SK-N-SH (cell line): ENCODE results near the gene PPP2R2B. TPM values are rescaled to one million over a fixed set of nuclear protein-coding genes. Genes with fewer than 3 reads are reported as not detected.

Experiments
- CTCF ChIA-PET: fragments of 300-600, 350-600 bp; formaldehyde crosslinking; extraction: SDS; loops from one replicate; lab custom pipeline; 2021; lab: Yijun Ruan, JAX
- POLR2A ChIA-PET: fragments of 350-600 bp; sonication (Branson Sonifier 250); formaldehyde crosslinking; extraction: SDS; loops from one replicate; lab custom pipeline; 2020; ENCODE audit warnings: antibody characterized with exemption, inconsistent platforms; lab: Yijun Ruan, JAX
- DNase-seq: peaks from one replicate; pipeline ENCODE4 v3.0.0; 2012
- H2AFZ ChIP-seq: fragments of 200-600 bp; sonication (generic); 2 replicates; pipeline ENCODE4 v1.8.1; 2016; ENCODE audit warnings: antibody characterized with exemption, mild to moderate bottlenecking, low read depth
- H3F3A ChIP-seq: fragments of 200-600 bp; sonication (generic); replicated peaks from 2 replicates; pipeline ENCODE3; 2016; ENCODE audit warnings: antibody characterized with exemption, mild to moderate bottlenecking; ENCODE audit not compliant: insufficient read depth
- H3K27ac ChIP-seq, 2 experiments: fragments of 200-500 bp in 1 of 2; fragments of 200-600 bp in 1 of 2; sonication (Bioruptor generic) in 1 of 2; sonication (generic), shearing (Covaris generic) in 1 of 2; 2 replicates each; pipeline versions ENCODE4 v1.5.1 to v1.6.1; 2014 to 2016; ENCODE audit warnings: low read depth in 2 of 2, inconsistent platforms in 1 of 2, low read length in 1 of 2, mild to moderate bottlenecking in 1 of 2, mixed read lengths in 1 of 2
- H3K27me3 ChIP-seq: fragments of 200-600 bp; sonication (generic), shearing (Covaris generic); 2 replicates; pipeline ENCODE4 v1.6.1; 2016; ENCODE audit warnings: mixed run types; ENCODE audit not compliant: insufficient read depth
- H3K36me3 ChIP-seq, 2 experiments: fragments of 200-500 bp in 1 of 2; fragments of 200-600 bp in 1 of 2; sonication (Bioruptor generic) in 1 of 2; sonication (generic) in 1 of 2; replicated peaks in 1 of 2; 2 replicates each; pipeline versions ENCODE3 to v1.5.1; 2014 to 2016; ENCODE audit warnings: low read length in 1 of 2, mild to moderate bottlenecking in 1 of 2; ENCODE audit not compliant: insufficient read depth in 2 of 2, control insufficient read depth in 1 of 2
- H3K4me1 ChIP-seq, 2 experiments: fragments of 200-500 bp in 1 of 2; fragments of 200-600 bp in 1 of 2; sonication (Bioruptor generic) in 1 of 2; sonication (generic), shearing (Covaris generic) in 1 of 2; 2 replicates each; pipeline versions ENCODE4 v1.5.1 to v1.6.1; 2014 to 2016; ENCODE audit warnings: low read depth in 1 of 2, low read length in 1 of 2, mixed run types in 1 of 2; ENCODE audit not compliant: insufficient read depth in 2 of 2, control insufficient read depth in 1 of 2
- H3K4me2 ChIP-seq: fragments of 200-600 bp; sonication (generic), shearing (Covaris generic); 2 replicates; pipeline ENCODE4 v1.6.1; 2017; ENCODE audit warnings: mixed run types
- H3K4me3 ChIP-seq, 2 experiments: fragments of 200-500 bp in 1 of 2; fragments of 200-600 bp in 1 of 2; sonication (Bioruptor generic) in 1 of 2; sonication (generic), shearing (Covaris generic) in 1 of 2; 2 replicates each; pipeline versions ENCODE4 v1.5.1 to v1.8.1; 2014 to 2016; ENCODE audit warnings: low read depth in 2 of 2, inconsistent platforms in 1 of 2, low read length in 1 of 2, mild to moderate bottlenecking in 1 of 2, mixed read lengths in 1 of 2, moderate library complexity in 1 of 2
- H3K79me2 ChIP-seq: fragments of 200-600 bp; sonication (generic); 2 replicates; pipeline ENCODE4 v1.8.1; 2017; ENCODE audit warnings: mild to moderate bottlenecking; ENCODE audit not compliant: insufficient read depth
- H3K9ac ChIP-seq: fragments of 200-600 bp; sonication (generic); 2 replicates; pipeline ENCODE4 v1.6.1; 2017; ENCODE audit warnings: mixed run types
- H3K9me2 ChIP-seq: fragments of 200-600 bp; sonication (generic); 2 replicates; pipeline ENCODE4 v1.6.1; 2017; ENCODE audit warnings: mixed run types
- H3K9me3 ChIP-seq: fragments of 200-600 bp; sonication (generic); 2 replicates; pipeline ENCODE4 v1.6.1; 2017; ENCODE audit warnings: mixed run types, mild to moderate bottlenecking, moderate library complexity
- H4K20me1 ChIP-seq: fragments of 200-600 bp; sonication (generic); 2 replicates; pipeline ENCODE4 v1.6.1; 2017; ENCODE audit warnings: mild to moderate bottlenecking, mixed run types; ENCODE audit not compliant: insufficient read depth
- CHD2 ChIP-seq: fragments of 150-350 bp; IDR thresholded peaks from 2 replicates; pipeline ENCODE4 v1.6.1; 2018; ENCODE audit warnings: low read length; ENCODE audit not compliant: partially characterized antibody
- EP300 ChIP-seq, 2 experiments: IDR thresholded peaks; 2 replicates each; pipeline versions ENCODE4 v1.4.0 to v1.6.1; 2012; ENCODE audit warnings: borderline replicate concordance in 1 of 2, low read depth in 1 of 2, low read length in 1 of 2
- FOSL2 ChIP-seq: IDR thresholded peaks from 2 replicates; pipeline ENCODE4 v1.4.0; 2012; ENCODE audit warnings: low read depth, mild to moderate bottlenecking, moderate library complexity, borderline replicate concordance
- FOXM1 ChIP-seq: IDR thresholded peaks from 2 replicates; pipeline ENCODE4 v1.4.0; 2012; ENCODE audit warnings: low read depth, mild to moderate bottlenecking
- GATA2 ChIP-seq: sonication (generic); formaldehyde crosslinking; IDR thresholded peaks from 2 replicates; pipeline ENCODE4 v1.5.0; 2020; ENCODE audit warnings: mild to moderate bottlenecking, missing genetic modification reagents
- JUND ChIP-seq: IDR thresholded peaks from 2 replicates; pipeline ENCODE4 v1.4.0; 2012
- MAX ChIP-seq: IDR thresholded peaks from 2 replicates; pipeline ENCODE4 v1.4.0; 2012; ENCODE audit warnings: low read depth
- MEF2A ChIP-seq: IDR thresholded peaks from 2 replicates; pipeline ENCODE4 v1.4.0; 2012; ENCODE audit warnings: low read depth, borderline replicate concordance
- MXI1 ChIP-seq: IDR thresholded peaks from 2 replicates; pipeline ENCODE4 v1.6.1; 2012; ENCODE audit warnings: mild to moderate bottlenecking, low read depth, low read length, improper control_type of control experiment
- NFIC ChIP-seq: IDR thresholded peaks from 2 replicates; pipeline ENCODE4 v1.4.0; 2012; ENCODE audit warnings: borderline replicate concordance
- NRF1 ChIP-seq: IDR thresholded peaks from 2 replicates; pipeline ENCODE4 v1.6.1; 2012; ENCODE audit warnings: low read depth, mild to moderate bottlenecking, low read length
- POLR2AphosphoS5 ChIP-seq: IDR thresholded peaks from 2 replicates; pipeline ENCODE4 v1.6.1; 2012; ENCODE audit warnings: low read depth, low read length
- RAD21 ChIP-seq: IDR thresholded peaks from 2 replicates; pipeline ENCODE4 v1.6.1; 2012; ENCODE audit warnings: mild to moderate bottlenecking, low read length
- RCOR1 ChIP-seq: fragments of 150-350 bp; IDR thresholded peaks from 2 replicates; pipeline ENCODE4 v1.6.1; 2017; ENCODE audit warnings: antibody characterized with exemption, low read length
- SIN3A ChIP-seq: IDR thresholded peaks from 2 replicates; pipeline ENCODE4 v1.6.1; 2012; ENCODE audit warnings: low read depth, mild to moderate bottlenecking, low read length, moderate library complexity, borderline replicate concordance
- SMC3 ChIP-seq: IDR thresholded peaks from 2 replicates; pipeline ENCODE4 v1.6.1; 2012; ENCODE audit warnings: low read depth, low read length, improper control_type of control experiment
- TAF1 ChIP-seq: IDR thresholded peaks from 2 replicates; pipeline ENCODE4 v1.6.1; 2012; ENCODE audit warnings: low read depth, mild to moderate bottlenecking, low read length, moderate library complexity, borderline replicate concordance
- YY1 ChIP-seq: IDR thresholded peaks from 2 replicates; pipeline ENCODE4 v1.4.0; 2012; ENCODE audit warnings: low read depth, mild to moderate bottlenecking
- WGBS: methylation state at CpG from one replicate; pipeline ENCODE4 v1.1.6; 2017; ENCODE audit warnings: low lambda C conversion rate; 5-methylcytosine and 5-hydroxymethylcytosine counted together
- polyA plus RNA-seq, 3 experiments: library from polyadenylated mRNA; depleted of rRNA; stranded (reverse); fragments of >200 nt; gene quantifications; 2 replicates each; pipeline ENCODE4 v1.2.3, GENCODE V29; 2012
- TF ChIP-seq, protein P1 (sequence below): IDR thresholded peaks from 2 replicates; pipeline ENCODE4 v1.6.1; 2012; ENCODE audit warnings: mild to moderate bottlenecking, low read depth, low read length, moderate library complexity
- TF ChIP-seq, protein P2 (sequence below): IDR thresholded peaks from 2 replicates; pipeline ENCODE4; 2012

The PPP2R2B gene
- polyA plus RNA-seq, 1 of the 3 experiments (the other 2 are of a cell fraction) = 11.4 TPM

GRCh38 chr5:146793709-146794108, 84.8 kb downstream of the PPP2R2B start:
- no peaks in the 10 kb centered on the region for H3K9me3 ChIP-seq
- H3K27ac ChIP-seq = peak overlapping the region; percentile 74 to 75
- no peak overlapping the region for H2AFZ ChIP-seq
- H3K9ac ChIP-seq = no peak overlapping the region; the same call in 1 of the 2 replicates
- peaks cover 4% of the 10 kb centered on the region for H3F3A ChIP-seq
- H3K79me2 ChIP-seq = no peaks in the 10 kb centered on the region
- no peak overlapping the region; the same call in 1 of the 2 replicates for H3K4me2 ChIP-seq
- ChIA-PET CTCF (interaction anchor here (0.8 to 1.3 kb wide), 2 partner anchors 8 to 31 kb away, joined by 4 read pairs; no protein-coding TSS in a partner anchor), POLR2A (no interaction called here)
- TF ChIP-seq, protein P1, sequence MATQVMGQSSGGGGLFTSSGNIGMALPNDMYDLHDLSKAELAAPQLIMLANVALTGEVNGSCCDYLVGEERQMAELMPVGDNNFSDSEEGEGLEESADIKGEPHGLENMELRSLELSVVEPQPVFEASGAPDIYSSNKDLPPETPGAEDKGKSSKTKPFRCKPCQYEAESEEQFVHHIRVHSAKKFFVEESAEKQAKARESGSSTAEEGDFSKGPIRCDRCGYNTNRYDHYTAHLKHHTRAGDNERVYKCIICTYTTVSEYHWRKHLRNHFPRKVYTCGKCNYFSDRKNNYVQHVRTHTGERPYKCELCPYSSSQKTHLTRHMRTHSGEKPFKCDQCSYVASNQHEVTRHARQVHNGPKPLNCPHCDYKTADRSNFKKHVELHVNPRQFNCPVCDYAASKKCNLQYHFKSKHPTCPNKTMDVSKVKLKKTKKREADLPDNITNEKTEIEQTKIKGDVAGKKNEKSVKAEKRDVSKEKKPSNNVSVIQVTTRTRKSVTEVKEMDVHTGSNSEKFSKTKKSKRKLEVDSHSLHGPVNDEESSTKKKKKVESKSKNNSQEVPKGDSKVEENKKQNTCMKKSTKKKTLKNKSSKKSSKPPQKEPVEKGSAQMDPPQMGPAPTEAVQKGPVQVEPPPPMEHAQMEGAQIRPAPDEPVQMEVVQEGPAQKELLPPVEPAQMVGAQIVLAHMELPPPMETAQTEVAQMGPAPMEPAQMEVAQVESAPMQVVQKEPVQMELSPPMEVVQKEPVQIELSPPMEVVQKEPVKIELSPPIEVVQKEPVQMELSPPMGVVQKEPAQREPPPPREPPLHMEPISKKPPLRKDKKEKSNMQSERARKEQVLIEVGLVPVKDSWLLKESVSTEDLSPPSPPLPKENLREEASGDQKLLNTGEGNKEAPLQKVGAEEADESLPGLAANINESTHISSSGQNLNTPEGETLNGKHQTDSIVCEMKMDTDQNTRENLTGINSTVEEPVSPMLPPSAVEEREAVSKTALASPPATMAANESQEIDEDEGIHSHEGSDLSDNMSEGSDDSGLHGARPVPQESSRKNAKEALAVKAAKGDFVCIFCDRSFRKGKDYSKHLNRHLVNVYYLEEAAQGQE = no peak
- TF ChIP-seq SMC3 (no peak), MAX (no peak), EP300 (IDR thresholded peaks at IDR 0.05; ENCODE audit: borderline replicate concordance in 1 of 2, low read depth in 1 of 2, low read length in 1 of 2) (no peak), FOSL2 (no peak), MEF2A (no peak), JUND (no peak), RCOR1 (no peak), SIN3A (no peak), CHD2 (no peak), GATA2 (CRISPR knock-in tag) (no peak), NFIC (no peak), TAF1 (no peak), NRF1 (no peak)
- DNase-seq = no peak
- no peaks in the 10 kb centered on the region for H3K36me3 ChIP-seq
- H3K27me3 ChIP-seq = no peaks in the 10 kb centered on the region
- 56% methylated on average over 1 of the region's 1 CpG for WGBS
- H3K9me2 ChIP-seq = no peaks in the 10 kb centered on the region
- H4K20me1 ChIP-seq = no peaks in the 10 kb centered on the region
- no peak overlapping the region; a peak in 1 of 4 replicates for H3K4me3 ChIP-seq
- H3K4me1 ChIP-seq = peaks cover 0 to 8% of the 10 kb centered on the region in 2 experiments; a peak in 2 of 4 replicates

GRCh38 chr5:146791471-146791870, 87.1 kb downstream of the PPP2R2B start:
- Histone ChIP-seq H3K79me2 (no peaks in the 10 kb centered on the region), H4K20me1 (no peaks in the 10 kb centered on the region), H3K9me3 (no peaks in the 10 kb centered on the region), H3K27ac (no peak overlapping the region), H3K4me2 (no peak overlapping the region), H3F3A (peaks cover 4% of the 10 kb centered on the region), H3K4me3 (no peak overlapping the region), H3K36me3 (no peaks in the 10 kb centered on the region), H3K9ac (no peak overlapping the region), H3K9me2 (no peaks in the 10 kb centered on the region), H3K27me3 (no peaks in the 10 kb centered on the region), H3K4me1 (no peaks in the 10 kb centered on the region; a peak in 1 of 4 replicates), H2AFZ (no peak overlapping the region)
- ChIA-PET CTCF (no interaction called here), POLR2A (no interaction called here)
- no peak for DNase-seq
- TF ChIP-seq NRF1 (no peak), RAD21 (no peak), RCOR1 (no peak), MXI1 (no peak), YY1 (no peak), POLR2AphosphoS5 (no peak), CHD2 (no peak), GATA2 (CRISPR knock-in tag) (no peak), FOXM1 (no peak), FOSL2 (no peak)
- TF ChIP-seq, protein P2, sequence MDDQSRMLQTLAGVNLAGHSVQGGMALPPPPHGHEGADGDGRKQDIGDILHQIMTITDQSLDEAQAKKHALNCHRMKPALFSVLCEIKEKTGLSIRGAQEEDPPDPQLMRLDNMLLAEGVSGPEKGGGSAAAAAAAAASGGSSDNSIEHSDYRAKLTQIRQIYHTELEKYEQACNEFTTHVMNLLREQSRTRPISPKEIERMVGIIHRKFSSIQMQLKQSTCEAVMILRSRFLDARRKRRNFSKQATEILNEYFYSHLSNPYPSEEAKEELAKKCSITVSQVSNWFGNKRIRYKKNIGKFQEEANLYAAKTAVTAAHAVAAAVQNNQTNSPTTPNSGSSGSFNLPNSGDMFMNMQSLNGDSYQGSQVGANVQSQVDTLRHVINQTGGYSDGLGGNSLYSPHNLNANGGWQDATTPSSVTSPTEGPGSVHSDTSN = no peak
- TF ChIP-seq, protein P1 = no peak
